NCI-H1105 treated with DMSO at 0.1 percent for 48 hours (cell line): ENCODE results near the gene BTBD16.
A peak's percentile ranks its signal among the peaks of the same experiment; 100 is the strongest.

Source experiments
- DNase-seq: peaks from one replicate; lab custom pipeline; 2025; lab: John Stamatoyannopoulos, UW

Gene BTBD16

DNA sequence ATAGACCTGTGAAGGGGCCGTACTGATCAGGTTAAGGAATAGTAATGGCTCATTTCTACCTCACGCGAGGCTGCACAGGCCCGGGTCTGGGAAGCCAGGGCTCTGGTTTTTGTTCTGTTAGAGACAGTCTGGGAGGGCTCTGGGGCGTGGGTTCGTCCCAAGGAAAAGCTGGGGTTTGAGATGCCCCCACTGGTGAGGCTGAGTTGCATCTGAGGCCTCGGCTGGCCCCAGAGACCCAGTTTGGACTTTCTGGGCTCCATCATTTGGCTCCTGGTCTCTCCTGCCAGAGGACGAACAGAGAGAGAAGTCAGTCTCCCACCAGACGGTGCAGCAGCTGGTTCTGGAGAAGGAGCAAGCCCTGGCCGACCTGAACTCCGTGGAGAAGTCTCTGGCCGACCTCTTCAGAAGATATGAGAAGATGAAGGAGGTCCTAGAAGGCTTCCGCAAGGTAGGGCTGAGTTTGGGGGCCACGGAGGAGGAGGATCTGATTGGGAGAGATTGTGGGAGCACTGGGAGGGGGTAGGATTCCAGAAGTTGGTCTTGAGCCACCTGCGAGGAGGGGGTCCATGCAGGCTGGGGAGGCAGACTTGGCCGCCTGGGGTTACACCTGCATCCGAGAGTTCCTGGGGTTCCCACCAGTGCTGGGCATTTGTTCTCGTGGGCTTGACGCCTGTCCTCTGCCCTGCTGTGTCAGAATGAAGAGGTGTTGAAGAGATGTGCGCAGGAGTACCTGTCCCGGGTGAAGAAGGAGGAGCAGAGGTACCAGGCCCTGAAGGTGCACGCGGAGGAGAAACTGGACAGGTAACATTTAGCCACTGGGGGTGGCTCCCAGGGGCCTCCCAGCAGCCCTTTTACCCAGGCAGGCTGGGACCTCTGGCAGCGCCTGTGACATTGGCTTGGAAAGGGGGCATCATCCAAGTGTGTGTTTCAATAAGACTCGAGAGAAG, 22.5 kb upstream of the BTBD16 start:
- DNase-seq: no peak

DNA sequence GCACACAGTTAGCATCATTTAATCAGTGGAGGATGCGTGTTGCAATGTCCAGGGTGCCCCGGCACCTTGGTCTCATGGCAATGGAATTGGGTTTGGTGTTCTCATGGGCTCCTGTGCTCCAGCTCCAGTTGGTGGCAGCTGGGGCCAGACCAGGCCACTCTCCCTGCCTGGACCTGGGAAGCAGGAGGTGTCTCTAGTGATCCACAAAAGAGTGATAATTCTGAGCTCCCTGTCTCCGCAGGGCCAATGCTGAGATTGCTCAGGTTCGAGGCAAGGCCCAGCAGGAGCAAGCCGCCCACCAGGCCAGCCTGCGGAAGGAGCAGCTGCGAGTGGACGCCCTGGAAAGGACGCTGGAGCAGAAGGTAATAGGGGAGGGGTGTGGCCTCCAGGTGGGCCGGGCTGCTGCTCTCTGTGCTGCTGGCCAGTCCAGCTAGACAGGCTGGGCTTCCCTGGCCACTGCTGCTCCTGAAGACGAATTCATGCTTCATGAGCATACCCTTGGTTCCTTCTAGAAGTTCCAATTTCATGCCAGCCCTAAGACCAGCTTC, 21.7 kb upstream of the BTBD16 start:
- no peak for DNase-seq

DNA sequence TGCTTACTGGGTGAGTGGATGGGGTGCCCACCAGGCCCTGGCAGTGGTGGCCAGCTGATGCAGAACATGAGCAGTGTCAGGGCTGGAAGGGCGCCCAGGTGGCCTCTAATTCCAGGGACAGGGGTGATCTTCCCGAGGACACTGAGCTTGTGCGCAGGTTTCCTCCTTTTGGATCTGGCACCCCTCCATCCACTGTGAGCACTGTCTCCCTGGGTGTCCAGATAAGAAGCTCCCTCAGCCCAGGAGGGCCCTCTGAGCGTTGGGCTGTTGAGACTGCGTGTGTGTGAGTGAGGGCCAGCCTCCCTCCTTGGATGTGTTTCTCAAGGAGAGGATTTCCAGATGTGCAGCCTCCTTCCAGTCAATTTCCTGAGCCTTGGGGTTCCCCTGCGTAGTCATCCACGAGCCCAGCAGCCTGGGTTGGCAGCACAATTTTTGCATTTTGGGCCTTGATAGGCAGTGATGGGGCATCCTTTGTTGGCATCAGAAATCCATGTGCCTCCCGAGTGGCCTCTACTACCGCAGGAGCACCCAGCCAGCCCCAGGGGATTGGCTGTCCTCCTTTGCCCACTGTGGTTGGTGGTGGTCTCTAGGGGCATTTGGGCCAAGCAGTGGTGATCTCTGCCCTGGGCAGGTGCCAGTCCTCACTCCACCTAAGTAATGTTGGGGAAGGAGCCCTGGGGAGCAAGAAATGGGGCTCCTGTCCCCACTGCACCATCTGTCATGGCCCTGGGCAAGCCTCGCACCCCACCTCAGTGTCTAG, 20.9 kb upstream of the BTBD16 start:
- DNase-seq: no peak

DNA sequence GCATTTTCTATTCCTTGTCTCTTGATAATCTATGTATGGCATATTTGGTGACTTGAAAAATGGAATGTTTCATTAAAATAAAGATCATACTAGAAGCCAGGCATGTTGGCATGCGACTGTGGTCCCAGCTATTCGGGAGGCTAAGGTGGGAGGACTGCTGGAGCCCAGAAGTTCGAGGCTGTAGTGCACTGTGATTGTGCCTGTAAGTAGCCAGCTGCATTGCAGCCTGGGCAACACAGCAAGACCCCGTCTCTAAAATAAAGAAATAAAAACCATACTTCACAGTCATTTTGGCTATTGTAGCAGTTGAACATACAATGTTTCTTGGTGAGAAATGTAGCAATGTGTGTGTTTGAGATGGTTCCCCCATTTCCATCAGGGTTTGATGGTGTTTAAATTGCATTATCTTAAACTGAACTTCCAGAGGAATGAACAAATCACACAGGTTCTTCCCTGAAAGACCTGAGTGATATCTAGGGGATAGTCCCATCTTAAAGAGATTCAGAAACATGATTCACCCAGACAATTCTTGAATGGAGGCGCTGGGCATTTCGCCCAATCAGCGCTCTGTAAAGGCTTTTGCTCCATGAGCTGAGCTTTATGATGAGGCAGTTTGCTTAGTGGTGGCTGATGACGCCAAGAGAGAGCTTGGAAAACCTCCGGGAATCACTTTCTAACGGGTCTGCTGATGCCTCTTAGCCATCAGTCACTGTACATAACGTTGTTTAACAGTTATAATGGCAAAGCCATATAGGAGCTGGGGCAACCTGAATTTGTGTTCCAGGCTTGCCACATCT, 19.4 kb upstream of the BTBD16 start:
- DNase-seq: no peak

DNA sequence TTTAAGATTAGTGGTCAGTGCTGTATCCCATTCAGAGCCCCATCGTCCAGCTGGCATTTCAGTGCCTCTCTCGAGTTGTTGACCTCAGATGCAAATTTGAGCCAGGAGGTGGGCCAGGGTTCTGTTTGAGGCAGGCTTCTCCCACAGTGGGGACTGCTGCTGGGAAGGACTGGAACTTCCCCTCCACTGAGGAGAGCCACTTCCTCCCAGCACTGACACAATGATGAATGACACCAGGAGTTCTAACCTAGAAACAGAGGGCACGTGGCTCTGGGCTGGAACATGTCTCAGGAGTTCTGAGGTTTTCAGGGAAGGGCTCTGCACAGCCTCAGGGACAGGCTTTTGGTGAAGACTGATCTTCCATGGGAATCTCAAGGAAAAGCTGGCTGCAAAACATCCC, 18.3 kb upstream of the BTBD16 start:
- no peak for DNase-seq

DNA sequence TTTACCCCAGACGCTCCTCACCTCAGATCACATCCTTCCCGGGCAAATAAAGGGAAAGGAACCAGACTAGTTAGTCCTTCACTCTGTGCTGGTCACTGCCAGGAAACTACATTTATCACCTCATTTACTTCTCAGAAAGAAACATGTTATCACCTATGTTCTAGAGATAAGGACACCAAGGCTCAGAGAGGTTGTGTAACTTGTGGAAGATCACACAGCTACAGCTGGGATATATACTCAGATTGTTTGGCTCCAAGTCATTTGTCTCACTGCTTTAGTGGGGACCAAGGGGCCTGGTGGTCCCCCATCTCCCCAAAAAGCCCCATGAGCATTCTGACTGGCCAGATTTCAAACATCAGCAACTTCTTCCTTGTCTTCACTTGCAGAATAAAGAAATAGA, 17.5 kb upstream of the BTBD16 start:
- no peak for DNase-seq

DNA sequence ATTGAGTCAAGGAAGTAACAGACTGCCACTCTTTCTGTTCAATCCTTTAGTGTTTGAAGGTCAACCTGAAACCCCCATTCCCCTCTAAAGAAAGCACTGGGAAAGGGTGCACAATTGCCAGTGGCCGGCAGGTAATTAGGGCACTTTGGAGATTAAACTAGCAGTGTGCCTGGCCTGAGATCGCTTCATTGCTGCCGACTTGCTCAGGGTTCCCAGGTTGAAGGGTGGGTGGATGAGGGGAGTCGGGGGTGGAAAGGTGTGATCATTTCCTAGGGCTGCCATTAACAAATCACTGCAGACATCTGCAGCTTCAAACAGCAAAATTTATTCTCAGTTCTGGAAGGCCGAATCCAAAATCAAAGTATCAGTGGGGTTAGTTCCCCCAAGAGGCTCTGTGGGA, 16.3 kb upstream of the BTBD16 start:
- no peak for DNase-seq

DNA sequence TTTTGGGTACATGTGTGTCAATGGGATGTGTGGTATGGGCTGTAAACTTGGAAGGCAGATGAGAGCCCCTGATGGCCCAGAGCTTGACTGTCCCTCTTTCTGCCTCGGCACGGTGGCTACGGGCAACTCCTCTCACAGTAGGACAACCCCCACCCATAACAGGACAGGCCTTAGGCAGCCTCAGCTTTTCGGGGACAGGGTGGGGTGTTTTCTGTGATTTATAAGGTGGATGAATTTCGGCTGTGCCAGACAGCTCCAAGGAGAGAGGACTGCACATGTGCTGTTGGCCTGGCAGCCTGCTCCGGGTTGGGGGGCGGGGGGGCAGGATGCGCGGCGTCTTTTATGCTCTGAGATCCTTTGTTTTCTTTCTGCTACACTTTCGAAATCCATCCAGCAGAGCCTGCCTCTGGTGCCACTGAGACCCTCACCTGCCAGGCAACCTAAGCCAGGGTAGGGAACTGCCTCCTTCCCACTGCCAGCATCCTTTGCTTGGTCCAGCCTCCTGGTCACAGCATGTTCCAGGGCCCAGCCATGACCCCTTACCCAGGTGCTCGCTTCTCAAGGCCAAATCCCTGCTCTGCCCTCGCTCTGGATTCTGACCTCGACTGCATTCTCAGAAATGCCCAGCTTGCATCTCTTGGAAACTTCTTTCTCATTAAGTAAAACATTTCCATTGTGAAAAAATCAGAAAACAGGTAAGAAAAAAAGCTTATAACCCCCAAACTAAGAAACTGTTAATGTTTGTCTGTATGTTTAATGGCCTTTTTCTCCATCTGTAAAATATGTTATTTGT, 15.4 kb upstream of the BTBD16 start:
- no peak for DNase-seq

DNA sequence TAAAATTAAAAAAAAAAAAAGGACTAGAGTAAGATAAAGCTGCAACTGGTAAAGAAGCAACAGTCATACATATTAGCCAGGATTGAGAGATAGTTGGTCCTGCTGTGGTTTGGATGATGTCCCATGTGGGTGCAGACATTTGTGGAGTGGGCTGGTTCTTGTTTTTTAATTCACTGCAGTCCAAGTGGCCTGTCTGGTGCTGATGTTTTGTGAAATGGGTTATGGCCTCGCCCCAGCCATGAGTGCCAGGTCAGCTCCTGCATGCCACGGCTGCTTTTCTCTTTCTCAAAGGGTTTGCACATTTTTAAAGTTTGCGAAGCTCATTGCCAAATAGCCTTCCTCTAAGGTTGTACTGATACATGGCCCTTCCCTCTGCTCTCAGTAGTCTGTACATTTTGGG, 14.1 kb upstream of the BTBD16 start:
- no peak for DNase-seq

DNA sequence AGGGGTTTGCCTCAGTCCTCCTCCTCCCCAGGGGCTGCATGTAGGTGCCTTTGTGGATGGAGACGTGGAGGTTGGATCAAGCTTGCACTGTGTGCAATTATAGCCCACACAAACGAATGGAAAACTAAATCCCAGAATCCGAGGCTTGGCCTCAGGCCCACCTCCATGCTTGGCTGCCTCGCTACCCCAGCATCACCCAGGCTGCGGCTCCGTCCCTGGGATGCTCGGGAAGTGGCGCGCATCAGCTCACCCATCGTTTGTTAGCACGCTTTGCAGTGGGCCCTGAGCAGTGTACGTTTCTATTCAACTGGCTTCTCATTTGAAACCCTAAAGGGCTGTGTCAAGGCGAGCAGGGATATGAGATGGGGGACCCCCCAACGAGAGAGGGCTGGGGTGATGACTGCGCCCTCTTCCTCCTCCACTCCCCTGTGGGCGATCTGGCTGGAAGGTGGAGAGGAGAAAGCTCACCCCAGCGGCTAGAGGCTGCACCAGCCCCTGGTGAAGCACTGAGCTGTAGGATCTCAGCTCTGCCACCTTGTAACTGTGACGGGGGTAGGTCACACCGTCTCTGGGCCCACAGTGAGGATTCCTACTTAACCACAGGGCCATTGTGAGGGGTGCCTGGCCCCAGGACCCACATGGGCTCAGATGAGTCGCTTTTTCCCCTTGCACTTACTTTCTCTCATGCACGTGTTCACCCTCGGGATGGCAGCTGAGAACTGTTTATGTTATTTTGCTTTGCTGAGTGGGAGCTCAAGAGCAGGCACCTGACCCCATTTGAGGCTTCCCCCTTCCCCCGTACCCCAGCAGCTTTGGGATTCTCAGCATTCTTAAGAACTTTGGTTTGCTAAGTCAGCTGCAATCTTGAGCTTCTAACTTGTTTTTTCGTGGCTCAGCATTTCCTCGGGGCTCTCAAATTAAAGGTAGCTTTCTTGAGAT, 12.7 kb upstream of the BTBD16 start:
- DNase-seq: no peak

DNA sequence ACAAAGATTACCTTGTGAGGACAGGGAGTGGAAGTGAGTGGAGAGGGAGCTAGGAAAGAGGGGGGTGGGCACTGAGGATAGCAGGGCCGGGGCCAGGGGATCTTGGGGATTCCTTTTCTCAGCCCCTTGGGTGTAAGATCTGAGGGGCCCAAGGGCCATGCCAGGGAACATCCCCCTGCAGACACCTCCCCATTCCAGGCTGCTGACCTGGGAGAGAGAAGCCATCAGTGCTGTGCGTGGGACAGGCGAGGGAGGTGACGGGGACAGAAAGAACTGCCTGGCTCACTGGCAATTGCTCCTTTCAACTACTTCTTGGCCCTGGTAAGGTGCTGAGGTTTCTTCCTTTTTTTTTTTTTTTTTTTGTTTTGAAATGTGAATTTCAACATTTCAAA, 12.0 kb upstream of the BTBD16 start:
- DNase-seq: no peak

DNA sequence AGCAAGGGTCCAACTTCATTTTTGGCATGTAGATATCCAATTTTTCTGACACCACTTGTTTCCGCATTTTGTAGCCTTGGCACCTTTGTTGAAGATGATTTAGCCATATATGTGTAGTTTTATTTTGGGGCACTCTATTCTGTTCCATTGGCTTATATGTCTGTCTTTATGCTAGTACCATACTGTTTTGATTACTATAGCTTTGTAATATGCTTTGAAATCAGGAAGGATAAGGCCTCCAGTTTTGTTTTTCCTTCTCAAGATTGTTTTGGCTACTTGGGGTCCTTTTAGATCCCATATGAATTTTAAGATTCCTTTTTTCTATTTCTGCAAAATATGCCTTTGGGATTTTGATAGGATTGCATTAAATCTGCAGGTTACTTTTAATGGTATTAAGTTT, 9.5 kb upstream of the BTBD16 start:
- DNase-seq: no peak

DNA sequence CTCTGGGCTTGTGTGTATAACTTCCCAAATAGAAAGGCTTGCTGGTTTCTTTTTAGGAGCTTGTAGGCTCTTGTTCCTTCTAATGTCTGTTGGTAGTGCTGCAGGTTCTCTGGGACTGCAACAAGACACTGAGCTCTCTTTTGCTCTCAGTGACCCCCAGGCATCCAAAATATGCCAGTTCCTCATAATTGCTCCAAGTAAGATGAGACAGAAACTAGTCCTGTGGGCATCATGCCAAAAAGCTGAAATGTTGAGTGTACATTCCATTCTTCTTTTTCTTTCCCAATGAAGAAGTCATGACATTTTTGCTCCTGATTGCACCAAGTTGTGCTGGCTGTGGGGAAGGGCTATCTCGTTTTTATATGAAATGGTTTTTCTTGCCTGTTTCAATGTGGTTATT, 7.1 kb upstream of the BTBD16 start:
- no peak for DNase-seq

DNA sequence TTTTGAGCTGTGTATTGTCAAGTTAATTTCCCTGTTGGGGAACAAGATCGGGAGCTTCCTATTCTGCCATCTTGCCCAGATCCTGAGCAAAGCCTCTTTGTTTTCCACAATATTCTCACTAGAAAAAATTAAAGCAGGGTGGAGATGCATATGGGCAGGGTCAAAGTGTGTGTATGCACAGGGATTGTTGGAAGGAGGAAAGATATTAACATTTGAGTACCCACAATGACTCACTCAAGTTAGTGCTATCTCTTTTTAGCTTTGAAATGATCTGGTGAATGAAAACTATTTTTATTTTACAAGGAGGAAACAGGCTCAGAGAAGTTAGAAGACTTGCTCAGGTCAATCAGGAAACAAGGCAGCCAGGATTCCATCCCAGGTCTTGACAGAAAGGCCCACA, 6.7 kb upstream of the BTBD16 start:
- no peak for DNase-seq

DNA sequence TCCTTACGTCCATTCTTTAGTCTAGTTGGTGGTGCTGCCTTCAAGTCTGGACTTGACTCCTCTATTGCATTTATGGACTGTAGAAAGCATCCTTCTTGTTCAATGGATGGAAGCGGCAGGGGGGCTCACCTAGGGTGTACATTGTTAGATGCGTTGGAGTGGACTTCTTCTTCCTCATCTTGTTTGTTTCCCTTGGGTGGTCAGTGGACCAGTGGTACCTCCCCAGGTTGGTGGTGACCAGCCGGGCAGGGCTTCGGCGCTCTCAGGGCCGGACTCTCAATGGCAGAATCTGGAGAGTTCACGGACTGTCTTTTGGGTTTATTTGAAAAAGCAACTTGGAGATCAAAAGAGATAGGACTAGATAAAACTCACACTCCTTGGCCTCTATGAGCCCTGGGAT, 6.2 kb upstream of the BTBD16 start:
- no peak for DNase-seq

DNA sequence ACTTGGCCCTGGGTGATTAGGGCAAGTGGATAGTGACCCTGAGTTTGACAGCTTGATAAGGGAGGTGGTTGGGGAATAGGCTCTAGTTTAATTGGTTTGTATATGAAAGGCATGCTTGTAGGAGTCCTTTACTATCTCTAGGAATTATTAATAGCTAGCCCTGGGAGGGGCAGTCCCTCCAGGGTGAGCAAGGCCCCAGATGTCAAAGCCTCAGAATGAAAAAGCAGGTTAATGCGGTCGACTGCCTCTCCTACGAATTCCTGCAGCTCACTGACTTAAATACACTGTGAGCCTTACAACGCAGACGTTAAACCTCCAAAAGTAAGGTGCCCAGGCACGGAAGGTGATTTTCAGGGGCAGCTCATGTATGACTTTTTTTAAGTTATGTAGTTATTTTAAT, 5.2 kb upstream of the BTBD16 start:
- no peak for DNase-seq

DNA sequence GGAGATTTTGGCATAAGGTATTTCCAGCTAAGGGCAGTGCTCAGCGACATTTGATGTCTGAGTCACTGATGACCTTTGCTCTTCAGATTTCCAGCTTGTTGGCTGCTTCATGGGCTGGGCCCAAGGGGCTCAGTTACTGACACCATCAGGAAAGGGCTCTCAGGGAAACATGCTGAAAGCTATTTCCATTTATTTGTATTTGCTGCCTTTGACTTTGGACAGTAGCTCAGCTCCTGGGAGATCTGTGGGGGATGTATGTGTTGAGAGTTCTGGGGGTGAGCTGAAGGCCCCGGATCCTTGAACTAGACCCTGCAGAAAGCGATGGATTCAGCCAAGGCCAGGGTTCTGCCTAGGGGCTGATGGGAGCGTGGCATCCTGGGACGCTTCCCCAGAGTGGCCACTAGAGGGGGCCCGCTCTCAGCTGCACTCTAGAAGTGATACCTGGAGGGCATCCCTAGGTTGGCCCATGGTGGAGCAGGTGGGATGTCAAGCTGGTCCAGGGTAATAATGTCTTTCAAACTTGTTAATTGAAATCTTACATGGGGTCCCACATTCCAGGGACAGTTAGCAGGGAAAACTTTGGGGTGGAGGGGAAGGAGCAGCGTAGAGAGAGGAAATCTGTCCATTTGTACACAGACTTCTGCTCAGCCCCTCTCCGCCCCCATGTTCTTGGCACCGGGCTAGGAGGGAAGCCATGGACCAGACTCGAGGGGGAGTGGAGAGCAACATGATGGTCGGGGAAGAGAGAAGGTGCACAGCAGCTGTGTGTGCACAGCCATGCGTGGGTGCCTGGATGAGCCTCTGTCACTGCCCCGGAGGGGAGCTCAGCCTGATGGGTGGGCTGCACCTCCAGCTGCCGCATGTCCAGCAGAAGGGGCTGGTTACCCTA, 3.0 kb upstream of the BTBD16 start:
- peak; percentile 7 for DNase-seq

DNA sequence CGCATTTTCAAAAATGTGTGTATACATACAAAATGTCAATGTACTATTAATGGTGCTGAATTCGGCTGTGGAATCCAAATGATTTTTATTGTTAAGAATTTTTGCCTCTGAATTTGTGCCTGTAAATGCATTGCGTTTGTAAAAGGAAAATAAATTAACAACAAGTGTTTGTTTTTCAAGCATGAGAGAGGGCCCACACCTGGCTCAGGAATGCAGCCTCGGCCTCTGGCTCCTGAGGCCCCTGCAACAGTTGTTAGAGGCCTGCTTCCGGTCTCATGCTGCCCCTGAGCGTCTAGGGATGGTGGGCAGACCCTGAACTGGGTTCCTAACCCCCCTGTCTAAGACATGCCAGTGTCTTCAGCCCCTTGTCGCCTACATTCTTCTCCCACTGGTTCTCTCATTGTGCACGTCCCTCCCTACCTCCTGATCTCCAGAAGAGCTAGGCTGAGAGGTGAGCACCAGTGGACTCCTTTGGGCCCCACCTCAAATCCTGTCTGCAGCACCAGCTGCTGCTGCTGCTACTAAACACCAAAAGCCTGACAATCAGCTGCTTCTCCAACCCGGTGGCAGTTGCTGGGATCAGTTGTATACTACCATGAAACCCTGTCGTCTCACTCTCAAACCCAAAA, 1.9 kb upstream of the BTBD16 start:
- no peak for DNase-seq
